Right lobe of liver (tissue), 4 donors: ENCODE measurements around the gene SLC22A23.

ENCODE experiments used
- POLR2A ChIP-seq: fragments of 450-650 bp; IDR thresholded peaks from one replicate; pipeline ENCODE4 v1.6.1; 2017; ENCODE audit warnings: antibody characterized with exemption, mild to moderate bottlenecking
- TF ChIP-seq, protein P1 (sequence below), 4 donors: fragments of 200-600 bp in 3 of 4; fragments of 450-650 bp in 1 of 4; IDR thresholded peaks; one replicate each; pipeline versions ENCODE4 v1.5.1 to v1.8.0; 2016 to 2022; ENCODE audit warnings: antibody characterized with exemption in 4 of 4, mild to moderate bottlenecking in 2 of 4
- donor health status: DM: no; HTN: no; CAD: no.
- donor health status: DM: no; HTN: no; CAD: no.
- donor health status: DM: no; HTN: yes; CAD: no.

DNA sequence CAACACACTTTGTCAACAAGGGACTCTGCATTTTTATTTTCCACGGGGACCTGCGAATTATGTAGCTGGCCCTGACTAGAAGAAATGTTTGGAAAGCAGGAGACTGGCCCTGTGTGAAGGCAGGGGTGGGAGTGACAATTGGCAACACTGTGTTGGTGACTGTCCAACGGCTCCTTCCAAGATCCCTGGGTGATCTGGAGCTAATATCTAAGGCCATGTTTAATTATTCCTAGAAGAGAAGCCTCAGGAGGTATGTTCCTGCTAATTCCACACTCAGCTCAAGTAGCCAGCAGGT, 13.7 kb downstream of the SLC22A23 start:
- TF ChIP-seq, protein P1, sequence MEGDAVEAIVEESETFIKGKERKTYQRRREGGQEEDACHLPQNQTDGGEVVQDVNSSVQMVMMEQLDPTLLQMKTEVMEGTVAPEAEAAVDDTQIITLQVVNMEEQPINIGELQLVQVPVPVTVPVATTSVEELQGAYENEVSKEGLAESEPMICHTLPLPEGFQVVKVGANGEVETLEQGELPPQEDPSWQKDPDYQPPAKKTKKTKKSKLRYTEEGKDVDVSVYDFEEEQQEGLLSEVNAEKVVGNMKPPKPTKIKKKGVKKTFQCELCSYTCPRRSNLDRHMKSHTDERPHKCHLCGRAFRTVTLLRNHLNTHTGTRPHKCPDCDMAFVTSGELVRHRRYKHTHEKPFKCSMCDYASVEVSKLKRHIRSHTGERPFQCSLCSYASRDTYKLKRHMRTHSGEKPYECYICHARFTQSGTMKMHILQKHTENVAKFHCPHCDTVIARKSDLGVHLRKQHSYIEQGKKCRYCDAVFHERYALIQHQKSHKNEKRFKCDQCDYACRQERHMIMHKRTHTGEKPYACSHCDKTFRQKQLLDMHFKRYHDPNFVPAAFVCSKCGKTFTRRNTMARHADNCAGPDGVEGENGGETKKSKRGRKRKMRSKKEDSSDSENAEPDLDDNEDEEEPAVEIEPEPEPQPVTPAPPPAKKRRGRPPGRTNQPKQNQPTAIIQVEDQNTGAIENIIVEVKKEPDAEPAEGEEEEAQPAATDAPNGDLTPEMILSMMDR (IDR thresholded peaks at IDR 0.05) = no peak
- TF ChIP-seq POLR2A = no peak
